Rectal smooth muscle tissue (tissue), 1 donor: ENCODE results near the gene RAD21L1.

Source experiments
- H3K27ac ChIP-seq: one replicate; pipeline ENCODE4 v1.7.0; 2013; ENCODE audit warnings: low read depth, low read length, inconsistent platforms
- H3K27me3 ChIP-seq: one replicate; pipeline ENCODE4 v1.7.0; 2013; ENCODE audit warnings: low read length; ENCODE audit not compliant: control insufficient read depth, insufficient read depth
- H3K36me3 ChIP-seq: one replicate; pipeline ENCODE4 v1.7.0; 2013; ENCODE audit warnings: low read length; ENCODE audit not compliant: control insufficient read depth, insufficient read depth
- H3K4me1 ChIP-seq: one replicate; pipeline ENCODE4 v1.7.0; 2013; ENCODE audit warnings: low read length; ENCODE audit not compliant: control insufficient read depth, insufficient read depth
- H3K4me3 ChIP-seq: one replicate; pipeline ENCODE4 v1.7.0; 2013; ENCODE audit warnings: low read length
- H3K9ac ChIP-seq: one replicate; pipeline ENCODE4 v1.7.0; 2013; ENCODE audit warnings: low read length

RAD21L1 gene

GRCh38 chr20:1297486-1297885, 71.6 kb downstream of the RAD21L1 start:
- Histone ChIP-seq H3K4me1 (no peaks in the 10 kb centered on the region), H3K27ac (no peak overlapping the region), H3K27me3 (no peaks in the 10 kb centered on the region), H3K4me3 (no peak overlapping the region), H3K36me3 (peaks cover 2% of the 10 kb centered on the region), H3K9ac (no peak overlapping the region)

- Histone ChIP-seq H3K4me1 (no peaks in the 10 kb centered on the region), H3K36me3 (peaks cover 2% of the 10 kb centered on the region), H3K9ac (no peak overlapping the region), H3K4me3 (no peak overlapping the region), H3K27me3 (no peaks in the 10 kb centered on the region), H3K27ac (no peak overlapping the region)
Observed at GRCh38 chr20:1298166-1298565, 72.3 kb downstream of the RAD21L1 start.

GRCh38 chr20:1298888-1299511, 73.2 kb downstream of the RAD21L1 start:
- no peaks in the 10 kb centered on the region for H3K4me1 ChIP-seq
- no peak overlapping the region for H3K4me3 ChIP-seq
- H3K27ac ChIP-seq = no peak overlapping the region
- H3K27me3 ChIP-seq = no peaks in the 10 kb centered on the region
- peaks cover 1% of the 10 kb centered on the region for H3K36me3 ChIP-seq
- no peak overlapping the region for H3K9ac ChIP-seq

GRCh38 chr20:1299522-1299921, 73.7 kb downstream of the RAD21L1 start:
- H3K9ac ChIP-seq = no peak overlapping the region
- H3K27ac ChIP-seq = no peak overlapping the region

GRCh38 chr20:1300083-1300840, 74.4 kb downstream of the RAD21L1 start:
- H3K4me3 ChIP-seq = no peak overlapping the region
- H3K9ac ChIP-seq = no peak overlapping the region
- H3K27me3 ChIP-seq = no peaks in the 10 kb centered on the region
- H3K36me3 ChIP-seq = peaks cover 3% of the 10 kb centered on the region
- H3K4me1 ChIP-seq = no peaks in the 10 kb centered on the region
- H3K27ac ChIP-seq = no peak overlapping the region

More at GRCh38 chr20:1299522-1299921, 73.7 kb downstream of the RAD21L1 start:
- no peaks in the 10 kb centered on the region for H3K27me3 ChIP-seq
- no peak overlapping the region for H3K4me3 ChIP-seq
- H3K36me3 ChIP-seq = no peaks in the 10 kb centered on the region
- H3K4me1 ChIP-seq = no peaks in the 10 kb centered on the region

GRCh38 chr20:1301031-1301529, 75.2 kb downstream of the RAD21L1 start:
- no peak overlapping the region for H3K27ac ChIP-seq
- no peak overlapping the region for H3K4me3 ChIP-seq
- no peak overlapping the region for H3K9ac ChIP-seq
- H3K36me3 ChIP-seq = peaks cover 3% of the 10 kb centered on the region
- H3K27me3 ChIP-seq = no peaks in the 10 kb centered on the region
- no peaks in the 10 kb centered on the region for H3K4me1 ChIP-seq

- no peak overlapping the region for H3K27ac ChIP-seq
- H3K9ac ChIP-seq = no peak overlapping the region
- H3K36me3 ChIP-seq = peaks cover 3% of the 10 kb centered on the region
Observed at GRCh38 chr20:1302685-1303541, 77.1 kb downstream of the RAD21L1 start.

GRCh38 chr20:1304710-1305515, 79.1 kb downstream of the RAD21L1 start:
- no peak overlapping the region for H3K27ac ChIP-seq
- peaks cover 3% of the 10 kb centered on the region for H3K36me3 ChIP-seq
- H3K4me1 ChIP-seq = no peaks in the 10 kb centered on the region
- no peak overlapping the region for H3K9ac ChIP-seq
- no peaks in the 10 kb centered on the region for H3K27me3 ChIP-seq
- H3K4me3 ChIP-seq = no peak overlapping the region

More at GRCh38 chr20:1302685-1303541, 77.1 kb downstream of the RAD21L1 start:
- no peak overlapping the region for H3K4me3 ChIP-seq
- no peaks in the 10 kb centered on the region for H3K27me3 ChIP-seq
- H3K4me1 ChIP-seq = no peaks in the 10 kb centered on the region
